Measurements from ENCODE around the gene NUDT10.

NUDT10 gene

DNA sequence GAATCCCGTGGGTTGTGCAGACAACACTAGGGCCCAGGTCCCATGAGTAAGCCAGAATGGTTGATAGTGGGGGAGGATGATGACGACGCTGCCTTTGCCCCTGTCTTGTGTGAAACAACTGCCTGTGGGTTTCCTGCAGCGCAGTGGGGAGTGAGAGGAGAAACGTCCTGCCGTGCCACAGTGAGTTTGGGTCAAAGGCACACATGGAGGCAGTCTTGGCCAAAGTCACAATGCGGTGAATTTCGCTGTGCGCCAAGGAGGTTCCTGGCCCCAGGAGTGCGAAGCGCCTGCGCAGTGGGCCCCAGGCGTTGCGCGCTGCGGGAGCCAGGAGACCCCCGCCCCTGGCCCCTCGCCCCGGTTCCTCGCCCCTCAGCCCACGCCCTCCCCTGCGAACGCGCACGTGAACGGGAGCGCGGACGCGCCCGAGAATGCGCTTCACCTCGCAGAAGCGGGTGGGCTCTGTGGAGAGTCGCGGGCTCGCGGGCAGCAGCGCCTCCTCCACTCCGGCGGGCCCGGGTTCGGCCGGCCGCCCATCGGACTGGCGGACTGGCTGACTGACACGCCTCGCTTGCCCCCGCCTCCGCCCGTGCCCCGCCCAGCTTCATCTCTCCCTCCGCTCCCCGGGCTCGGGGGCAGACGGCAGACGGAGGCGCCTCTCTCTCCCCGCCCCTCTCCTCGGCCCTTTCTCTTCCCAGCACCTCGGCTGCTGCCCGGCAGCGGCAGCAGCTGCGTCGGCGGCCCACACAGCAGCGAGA, at the start of gene NUDT10 (continued):
- TF ChIP-seq ZNF366 (tag by site-specific recombination; conservative IDR thresholded peaks at IDR 0.05) (peak; percentile 39), ZNF510 (tag by site-specific recombination; IDR thresholded peaks at IDR 0.05; ENCODE audit: insufficient replicate concordance) (no peak), WT1 (tag by site-specific recombination; IDR thresholded peaks at IDR 0.05) (no peak), OVOL3 (tag by site-specific recombination; IDR thresholded peaks at IDR 0.05) (no peak), ZNF660 (tag by site-specific recombination; IDR thresholded peaks at IDR 0.05) (no peak), ZNF843 (tag by site-specific recombination; IDR thresholded peaks at IDR 0.05) (no peak), ZNF341 (tag by site-specific recombination; IDR thresholded peaks at IDR 0.05; ENCODE audit: low read depth) (no peak), SCRT1 (tag by site-specific recombination; IDR thresholded peaks at IDR 0.05; ENCODE audit: borderline replicate concordance) (no peak), ZNF23 (tag by site-specific recombination; IDR thresholded peaks at IDR 0.05; ENCODE audit: borderline replicate concordance) (no peak), ZNF747 (tag by site-specific recombination; IDR thresholded peaks at IDR 0.05) (no peak), ZNF354C (tag by site-specific recombination; IDR thresholded peaks at IDR 0.05; ENCODE audit: borderline replicate concordance, low read depth) (no peak), ZFP41 (tag by site-specific recombination; IDR thresholded peaks at IDR 0.05; ENCODE audit: borderline replicate concordance) (no peak), ZNF10 (tag by site-specific recombination; IDR thresholded peaks at IDR 0.05) (no peak), ZNF202 (tag by site-specific recombination; IDR thresholded peaks at IDR 0.05; ENCODE audit: borderline replicate concordance) (no peak), ZNF600 (tag by site-specific recombination; IDR thresholded peaks at IDR 0.05) (no peak), ZNF596 (tag by site-specific recombination; IDR thresholded peaks at IDR 0.05) (no peak), GLI4 (tag by site-specific recombination; IDR thresholded peaks at IDR 0.05) (no peak), ZNF394 (tag by site-specific recombination; IDR thresholded peaks at IDR 0.05; ENCODE audit: borderline replicate concordance) (no peak), ZNF768 (tag by site-specific recombination; IDR thresholded peaks at IDR 0.05) (no peak), ZNF792 (tag by site-specific recombination; IDR thresholded peaks at IDR 0.05) (no peak), TCF7L2 (IDR thresholded peaks at IDR 0.05; ENCODE audit: borderline replicate concordance, low read depth, low read length) (no peak), OSR2 (tag by site-specific recombination; IDR thresholded peaks at IDR 0.05) (no peak)
- TF ChIP-seq, protein P1, sequence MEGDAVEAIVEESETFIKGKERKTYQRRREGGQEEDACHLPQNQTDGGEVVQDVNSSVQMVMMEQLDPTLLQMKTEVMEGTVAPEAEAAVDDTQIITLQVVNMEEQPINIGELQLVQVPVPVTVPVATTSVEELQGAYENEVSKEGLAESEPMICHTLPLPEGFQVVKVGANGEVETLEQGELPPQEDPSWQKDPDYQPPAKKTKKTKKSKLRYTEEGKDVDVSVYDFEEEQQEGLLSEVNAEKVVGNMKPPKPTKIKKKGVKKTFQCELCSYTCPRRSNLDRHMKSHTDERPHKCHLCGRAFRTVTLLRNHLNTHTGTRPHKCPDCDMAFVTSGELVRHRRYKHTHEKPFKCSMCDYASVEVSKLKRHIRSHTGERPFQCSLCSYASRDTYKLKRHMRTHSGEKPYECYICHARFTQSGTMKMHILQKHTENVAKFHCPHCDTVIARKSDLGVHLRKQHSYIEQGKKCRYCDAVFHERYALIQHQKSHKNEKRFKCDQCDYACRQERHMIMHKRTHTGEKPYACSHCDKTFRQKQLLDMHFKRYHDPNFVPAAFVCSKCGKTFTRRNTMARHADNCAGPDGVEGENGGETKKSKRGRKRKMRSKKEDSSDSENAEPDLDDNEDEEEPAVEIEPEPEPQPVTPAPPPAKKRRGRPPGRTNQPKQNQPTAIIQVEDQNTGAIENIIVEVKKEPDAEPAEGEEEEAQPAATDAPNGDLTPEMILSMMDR (tag by site-specific recombination; IDR thresholded peaks at IDR 0.05): no peak
- TF ChIP-seq, protein P2, sequence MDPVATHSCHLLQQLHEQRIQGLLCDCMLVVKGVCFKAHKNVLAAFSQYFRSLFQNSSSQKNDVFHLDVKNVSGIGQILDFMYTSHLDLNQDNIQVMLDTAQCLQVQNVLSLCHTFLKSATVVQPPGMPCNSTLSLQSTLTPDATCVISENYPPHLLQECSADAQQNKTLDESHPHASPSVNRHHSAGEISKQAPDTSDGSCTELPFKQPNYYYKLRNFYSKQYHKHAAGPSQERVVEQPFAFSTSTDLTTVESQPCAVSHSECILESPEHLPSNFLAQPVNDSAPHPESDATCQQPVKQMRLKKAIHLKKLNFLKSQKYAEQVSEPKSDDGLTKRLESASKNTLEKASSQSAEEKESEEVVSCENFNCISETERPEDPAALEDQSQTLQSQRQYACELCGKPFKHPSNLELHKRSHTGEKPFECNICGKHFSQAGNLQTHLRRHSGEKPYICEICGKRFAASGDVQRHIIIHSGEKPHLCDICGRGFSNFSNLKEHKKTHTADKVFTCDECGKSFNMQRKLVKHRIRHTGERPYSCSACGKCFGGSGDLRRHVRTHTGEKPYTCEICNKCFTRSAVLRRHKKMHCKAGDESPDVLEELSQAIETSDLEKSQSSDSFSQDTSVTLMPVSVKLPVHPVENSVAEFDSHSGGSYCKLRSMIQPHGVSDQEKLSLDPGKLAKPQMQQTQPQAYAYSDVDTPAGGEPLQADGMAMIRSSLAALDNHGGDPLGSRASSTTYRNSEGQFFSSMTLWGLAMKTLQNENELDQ (tag by site-specific recombination; IDR thresholded peaks at IDR 0.05; ENCODE audit: low read depth): no peak
- TF ChIP-seq, protein P3, sequence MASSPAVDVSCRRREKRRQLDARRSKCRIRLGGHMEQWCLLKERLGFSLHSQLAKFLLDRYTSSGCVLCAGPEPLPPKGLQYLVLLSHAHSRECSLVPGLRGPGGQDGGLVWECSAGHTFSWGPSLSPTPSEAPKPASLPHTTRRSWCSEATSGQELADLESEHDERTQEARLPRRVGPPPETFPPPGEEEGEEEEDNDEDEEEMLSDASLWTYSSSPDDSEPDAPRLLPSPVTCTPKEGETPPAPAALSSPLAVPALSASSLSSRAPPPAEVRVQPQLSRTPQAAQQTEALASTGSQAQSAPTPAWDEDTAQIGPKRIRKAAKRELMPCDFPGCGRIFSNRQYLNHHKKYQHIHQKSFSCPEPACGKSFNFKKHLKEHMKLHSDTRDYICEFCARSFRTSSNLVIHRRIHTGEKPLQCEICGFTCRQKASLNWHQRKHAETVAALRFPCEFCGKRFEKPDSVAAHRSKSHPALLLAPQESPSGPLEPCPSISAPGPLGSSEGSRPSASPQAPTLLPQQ (tag by site-specific recombination; IDR thresholded peaks at IDR 0.05): peak; percentile 21; the same call in 1 of the 2 replicates
- TF ChIP-seq, protein P4, sequence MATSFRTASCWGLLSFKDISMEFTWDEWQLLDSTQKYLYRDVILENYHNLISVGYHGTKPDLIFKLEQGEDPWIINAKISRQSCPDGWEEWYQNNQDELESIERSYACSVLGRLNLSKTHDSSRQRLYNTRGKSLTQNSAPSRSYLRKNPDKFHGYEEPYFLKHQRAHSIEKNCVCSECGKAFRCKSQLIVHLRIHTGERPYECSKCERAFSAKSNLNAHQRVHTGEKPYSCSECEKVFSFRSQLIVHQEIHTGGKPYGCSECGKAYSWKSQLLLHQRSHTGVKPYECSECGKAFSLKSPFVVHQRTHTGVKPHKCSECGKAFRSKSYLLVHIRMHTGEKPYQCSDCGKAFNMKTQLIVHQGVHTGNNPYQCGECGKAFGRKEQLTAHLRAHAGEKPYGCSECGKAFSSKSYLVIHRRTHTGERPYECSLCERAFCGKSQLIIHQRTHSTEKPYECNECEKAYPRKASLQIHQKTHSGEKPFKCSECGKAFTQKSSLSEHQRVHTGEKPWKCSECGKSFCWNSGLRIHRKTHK (tag by site-specific recombination; IDR thresholded peaks at IDR 0.05): no peak
- TF ChIP-seq, protein P5, sequence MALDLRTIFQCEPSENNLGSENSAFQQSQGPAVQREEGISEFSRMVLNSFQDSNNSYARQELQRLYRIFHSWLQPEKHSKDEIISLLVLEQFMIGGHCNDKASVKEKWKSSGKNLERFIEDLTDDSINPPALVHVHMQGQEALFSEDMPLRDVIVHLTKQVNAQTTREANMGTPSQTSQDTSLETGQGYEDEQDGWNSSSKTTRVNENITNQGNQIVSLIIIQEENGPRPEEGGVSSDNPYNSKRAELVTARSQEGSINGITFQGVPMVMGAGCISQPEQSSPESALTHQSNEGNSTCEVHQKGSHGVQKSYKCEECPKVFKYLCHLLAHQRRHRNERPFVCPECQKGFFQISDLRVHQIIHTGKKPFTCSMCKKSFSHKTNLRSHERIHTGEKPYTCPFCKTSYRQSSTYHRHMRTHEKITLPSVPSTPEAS (tag by site-specific recombination; IDR thresholded peaks at IDR 0.05): no peak
- TF ChIP-seq, protein P6, sequence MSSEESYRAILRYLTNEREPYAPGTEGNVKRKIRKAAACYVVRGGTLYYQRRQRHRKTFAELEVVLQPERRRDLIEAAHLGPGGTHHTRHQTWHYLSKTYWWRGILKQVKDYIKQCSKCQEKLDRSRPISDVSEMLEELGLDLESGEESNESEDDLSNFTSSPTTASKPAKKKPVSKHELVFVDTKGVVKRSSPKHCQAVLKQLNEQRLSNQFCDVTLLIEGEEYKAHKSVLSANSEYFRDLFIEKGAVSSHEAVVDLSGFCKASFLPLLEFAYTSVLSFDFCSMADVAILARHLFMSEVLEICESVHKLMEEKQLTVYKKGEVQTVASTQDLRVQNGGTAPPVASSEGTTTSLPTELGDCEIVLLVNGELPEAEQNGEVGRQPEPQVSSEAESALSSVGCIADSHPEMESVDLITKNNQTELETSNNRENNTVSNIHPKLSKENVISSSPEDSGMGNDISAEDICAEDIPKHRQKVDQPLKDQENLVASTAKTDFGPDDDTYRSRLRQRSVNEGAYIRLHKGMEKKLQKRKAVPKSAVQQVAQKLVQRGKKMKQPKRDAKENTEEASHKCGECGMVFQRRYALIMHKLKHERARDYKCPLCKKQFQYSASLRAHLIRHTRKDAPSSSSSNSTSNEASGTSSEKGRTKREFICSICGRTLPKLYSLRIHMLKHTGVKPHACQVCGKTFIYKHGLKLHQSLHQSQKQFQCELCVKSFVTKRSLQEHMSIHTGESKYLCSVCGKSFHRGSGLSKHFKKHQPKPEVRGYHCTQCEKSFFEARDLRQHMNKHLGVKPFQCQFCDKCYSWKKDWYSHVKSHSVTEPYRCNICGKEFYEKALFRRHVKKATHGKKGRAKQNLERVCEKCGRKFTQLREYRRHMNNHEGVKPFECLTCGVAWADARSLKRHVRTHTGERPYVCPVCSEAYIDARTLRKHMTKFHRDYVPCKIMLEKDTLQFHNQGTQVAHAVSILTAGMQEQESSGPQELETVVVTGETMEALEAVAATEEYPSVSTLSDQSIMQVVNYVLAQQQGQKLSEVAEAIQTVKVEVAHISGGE (tag by site-specific recombination; conservative IDR thresholded peaks at IDR 0.05; ENCODE audit: low read depth): 0 out of 2 replicates have a peak, but pooled peaks have one; percentile 13

Data from HEK293 (cell line).